ENCODE data around the gene SOX2.
"Not testable (repeated sequence)": the region's sequence is repeated elsewhere in the genome, so short reads cannot be mapped to it uniquely, and the experiment has no call there.

SOX2 gene

GRCh38 chr3:181724192-181724965 lies 12.7 kb downstream of the SOX2 start:
- no peak for DNase-seq

GRCh38 chr3:181725131-181725731 lies 13.5 kb downstream of the SOX2 start:
- DNase-seq, result no peak

GRCh38 chr3:181725830-181726229 lies 14.1 kb downstream of the SOX2 start:
- DNase-seq, result no peak

- no peak for DNase-seq
These were observed 14.9 kb downstream of the SOX2 start for GRCh38 chr3:181726351-181727330.

- no peak for DNase-seq
These were observed 15.8 kb downstream of the SOX2 start for GRCh38 chr3:181727341-181728032.

GRCh38 chr3:181728470-181729340 lies 17.0 kb downstream of the SOX2 start:
- DNase-seq, result no peak

- DNase-seq, result no peak
These were observed 17.7 kb downstream of the SOX2 start for GRCh38 chr3:181729341-181729869.

- no peak for DNase-seq
These were observed 18.6 kb downstream of the SOX2 start for GRCh38 chr3:181730316-181730715.

- DNase-seq, result no peak
These were observed 19.2 kb downstream of the SOX2 start for GRCh38 chr3:181730934-181731333.

- DNase-seq, result peak; percentile 56
These were observed 24.2 kb downstream of the SOX2 start for GRCh38 chr3:181735911-181736310.

GRCh38 chr3:181738551-181738950 lies 26.8 kb downstream of the SOX2 start:
- no peak for DNase-seq

GRCh38 chr3:181739628-181740027 lies 27.9 kb downstream of the SOX2 start:
- DNase-seq, result no peak

- DNase-seq, result no peak
These were observed 29.7 kb downstream of the SOX2 start for GRCh38 chr3:181741417-181741816.

- no peak for DNase-seq
These were observed 40.5 kb downstream of the SOX2 start for GRCh38 chr3:181752202-181752671.

- DNase-seq, result no peak
These were observed 41.7 kb downstream of the SOX2 start for GRCh38 chr3:181753391-181753790.

- DNase-seq, result peak; percentile 80
These were observed 44.2 kb downstream of the SOX2 start for GRCh38 chr3:181755959-181756358.

GRCh38 chr3:181756645-181757297 lies 45.0 kb downstream of the SOX2 start:
- no peak for DNase-seq

GRCh38 chr3:181757694-181758306 lies 46.1 kb downstream of the SOX2 start:
- peak; percentile 36 for DNase-seq

GRCh38 chr3:181761906-181762305 lies 50.2 kb downstream of the SOX2 start:
- DNase-seq, result no peak

- DNase-seq, result not testable (repeated sequence)
These were observed 52.3 kb downstream of the SOX2 start for GRCh38 chr3:181764033-181764432.

Measured in NCI-H510A treated with DMSO at 0.1 percent for 48 hours (cell line).